ENCODE measurements around the gene ESF1.

ESF1 gene

DNA sequence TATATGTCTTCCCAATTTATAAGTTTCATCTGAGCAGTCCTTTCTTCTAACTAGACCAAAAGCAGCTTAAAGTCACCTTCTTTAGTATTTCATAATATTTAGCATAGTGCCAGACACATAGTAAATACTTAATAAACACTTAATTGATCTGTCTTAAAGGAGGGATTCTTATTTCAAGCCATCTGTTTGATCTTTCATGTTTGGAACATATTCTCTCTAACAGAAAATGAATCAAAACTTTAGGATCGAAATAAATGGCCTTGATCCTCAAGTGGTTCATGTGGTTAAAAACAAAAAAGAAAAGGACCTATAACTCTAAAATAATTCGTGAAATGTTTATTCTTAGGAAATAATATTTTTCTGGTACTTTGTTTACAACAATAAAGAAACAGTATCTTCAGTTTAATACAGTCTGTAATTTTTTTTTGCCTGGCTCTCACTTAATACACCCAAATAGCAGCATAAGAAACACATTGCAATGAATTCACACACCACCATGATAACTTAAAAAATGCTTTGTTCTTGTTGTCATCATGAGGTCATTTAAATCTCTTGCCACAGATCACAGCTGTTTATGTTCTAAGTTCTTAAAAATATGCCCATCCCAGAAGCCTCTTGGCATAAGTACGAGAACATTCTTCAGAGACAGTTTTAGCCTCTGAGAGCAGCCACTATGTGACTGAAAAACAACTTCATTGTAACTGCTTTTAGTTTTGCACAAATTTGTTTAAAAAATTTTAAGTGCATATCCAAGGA lies 48.1 kb downstream of the ESF1 start:
- DNase-seq (ENCODE audit: low spot score), result no peak

GRCh38 chr20:13735826-13736225 lies 48.9 kb downstream of the ESF1 start:
- DNase-seq (ENCODE audit: low spot score), result no peak

DNA sequence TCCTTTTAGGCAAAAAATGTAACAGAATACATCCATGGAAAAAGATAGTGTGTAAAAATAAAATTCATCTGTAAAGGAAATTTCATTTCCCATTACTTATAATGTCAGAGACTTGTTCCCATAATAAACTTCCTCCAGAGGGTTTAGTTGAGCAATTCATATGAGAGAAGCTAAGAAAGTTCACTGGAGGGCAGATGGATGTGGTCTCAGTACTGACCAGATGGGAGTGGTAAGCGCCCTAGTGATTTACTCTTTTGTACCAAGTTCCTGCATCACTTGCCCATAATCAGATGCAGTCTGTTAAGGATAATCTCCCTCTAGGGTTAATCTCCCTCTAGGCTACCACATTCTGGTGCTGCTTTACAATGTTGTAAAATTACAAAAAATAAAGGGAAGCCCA lies 61.7 kb downstream of the ESF1 start:
- no peak for DNase-seq (ENCODE audit: low spot score)

GRCh38 chr20:13718171-13718570 lies 66.5 kb downstream of the ESF1 start:
- no peak for DNase-seq (ENCODE audit: low spot score)

GRCh38 chr20:13717631-13718044 lies 67.1 kb downstream of the ESF1 start:
- DNase-seq (ENCODE audit: low spot score), result no peak

GRCh38 chr20:13715171-13715570 lies 69.5 kb downstream of the ESF1 start:
- DNase-seq (ENCODE audit: low spot score), result no peak

GRCh38 chr20:13708234-13708633 lies 76.5 kb downstream of the ESF1 start:
- DNase-seq (ENCODE audit: low spot score), result no peak

DNA sequence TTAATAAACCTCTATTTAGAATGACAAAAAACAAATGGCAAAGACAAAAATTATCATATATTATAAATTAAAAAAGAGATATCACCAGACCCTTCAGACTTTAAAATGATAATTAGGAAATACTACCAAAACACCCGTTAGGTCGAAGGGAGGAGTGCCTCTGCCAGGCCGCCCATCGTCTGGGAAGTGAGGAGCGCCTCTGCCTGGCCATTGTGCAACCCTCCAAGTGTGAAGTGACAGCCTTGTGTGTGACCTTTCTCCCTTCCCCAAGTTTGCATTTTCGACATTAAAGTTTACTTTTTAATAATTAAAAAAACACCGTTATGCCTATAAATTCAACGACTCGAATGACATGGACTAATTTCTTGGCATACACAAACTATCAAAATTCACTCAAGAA lies 81.5 kb downstream of the ESF1 start:
- DNase-seq (ENCODE audit: low spot score), result no peak

- DNase-seq (ENCODE audit: low spot score), result no peak
These were observed 83.2 kb downstream of the ESF1 start for GRCh38 chr20:13701486-13701885.

DNA sequence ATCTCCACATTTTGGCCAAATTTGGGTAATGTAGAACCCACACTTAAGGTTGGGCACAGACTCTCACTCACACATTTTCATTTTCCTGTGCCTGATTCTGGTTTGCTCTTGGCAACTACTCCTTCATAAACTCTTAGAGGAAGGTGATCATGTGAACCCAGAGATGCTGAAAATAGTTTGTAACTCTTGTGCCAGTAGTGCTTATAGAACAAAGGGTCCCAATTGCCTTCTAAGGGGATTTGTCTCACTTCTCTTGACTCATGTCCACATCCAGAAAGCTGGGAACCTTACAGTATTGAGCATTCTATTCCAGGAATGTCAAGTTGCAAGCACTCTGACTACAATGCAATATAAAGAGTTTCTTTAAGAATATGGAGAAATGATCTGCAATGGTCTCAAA lies 84.0 kb downstream of the ESF1 start:
- DNase-seq (ENCODE audit: low spot score), result no peak

GRCh38 chr20:13694420-13695150 lies 90.1 kb downstream of the ESF1 start:
- DNase-seq (ENCODE audit: low spot score), result no peak

- no peak for DNase-seq (ENCODE audit: low spot score)
These were observed 91.7 kb downstream of the ESF1 start for GRCh38 chr20:13692802-13693736.

DNA sequence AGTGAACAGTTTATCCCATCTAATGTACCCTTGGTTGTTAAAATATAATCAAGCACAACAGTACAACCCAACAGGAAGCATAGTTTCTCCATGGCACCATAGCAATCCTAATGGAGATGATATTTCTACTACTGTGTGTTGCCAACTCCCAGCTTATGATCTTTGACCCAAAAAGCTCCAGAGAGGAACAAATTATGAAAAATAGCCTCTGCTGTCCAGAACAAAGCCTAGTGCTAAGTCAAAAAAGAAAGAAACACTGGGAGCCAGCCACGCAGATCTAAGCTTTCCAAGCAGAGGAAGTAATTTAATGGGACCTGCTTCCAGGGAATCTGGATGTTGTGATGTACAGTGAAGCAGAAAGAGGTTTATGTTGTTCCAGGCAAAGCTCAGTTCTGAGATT lies 93.8 kb downstream of the ESF1 start:
- no peak for DNase-seq (ENCODE audit: low spot score)

- DNase-seq (ENCODE audit: low spot score), result no peak
These were observed 96.9 kb downstream of the ESF1 start for GRCh38 chr20:13687815-13688214.

DNA sequence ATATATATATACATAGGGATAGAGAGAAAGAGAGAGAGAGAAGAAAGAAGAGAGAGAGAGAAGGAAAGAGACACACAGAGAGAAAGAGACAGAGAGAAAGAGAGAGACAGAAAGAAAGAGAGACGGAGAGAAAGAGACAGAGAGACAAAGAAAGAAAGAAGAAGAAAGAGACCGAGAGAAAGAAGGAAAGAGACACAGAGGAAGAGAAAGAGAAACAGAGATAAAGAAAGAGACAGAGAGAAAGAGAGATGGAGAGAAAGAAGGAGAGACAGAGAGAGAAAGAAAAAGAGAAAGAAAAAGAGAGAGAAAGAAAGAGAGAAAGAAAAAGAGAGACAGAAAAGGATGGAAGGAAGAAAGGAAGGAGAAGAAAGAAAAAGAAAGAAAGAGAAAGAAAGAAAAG lies 99.1 kb downstream of the ESF1 start:
- no peak for DNase-seq (ENCODE audit: low spot score)

GRCh38 chr20:13684566-13685222 lies 100.0 kb downstream of the ESF1 start:
- no peak for DNase-seq (ENCODE audit: low spot score)

GRCh38 chr20:13683833-13684232 lies 100.9 kb downstream of the ESF1 start:
- DNase-seq (ENCODE audit: low spot score), result no peak

GRCh38 chr20:13681248-13682125 lies 103.2 kb downstream of the ESF1 start:
- no peak for DNase-seq (ENCODE audit: low spot score)

- no peak for DNase-seq (ENCODE audit: low spot score)
These were observed 105.8 kb downstream of the ESF1 start for GRCh38 chr20:13678944-13679343.

GRCh38 chr20:13677241-13677640 lies 107.5 kb downstream of the ESF1 start:
- no peak for DNase-seq (ENCODE audit: low spot score)

GRCh38 chr20:13676682-13677081 lies 108.0 kb downstream of the ESF1 start:
- no peak for DNase-seq (ENCODE audit: low spot score)

Data from germinal center (tissue), 1 donor.